ENCODE data around the gene NXPH1.

The NXPH1 gene

DNA sequence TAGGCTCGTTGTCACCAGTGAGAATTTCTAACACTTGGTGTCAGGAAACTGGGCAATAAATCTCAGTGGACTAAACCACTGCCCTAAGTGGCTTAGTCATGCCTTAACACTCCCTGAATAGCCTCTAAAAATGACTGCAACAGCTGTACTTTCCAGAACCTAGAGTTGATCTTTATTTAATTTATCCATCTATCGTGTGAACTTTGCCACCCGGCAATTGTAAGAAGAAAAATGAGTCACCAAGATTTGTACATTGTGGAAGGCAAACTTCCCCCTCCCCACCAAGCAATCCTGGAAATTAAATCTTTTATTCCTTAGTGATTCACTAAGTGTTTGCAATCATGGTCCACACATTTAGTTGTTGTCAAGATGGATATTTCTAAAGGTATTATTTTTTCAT is 47.1 kb downstream of the NXPH1 start:
- Histone ChIP-seq H3K4me1 (ENCODE audit: control extremely low read depth in 1 of 4, control insufficient read depth in 4 of 4, insufficient read depth in 4 of 4, low read length in 3 of 4) (no peaks in the 10 kb centered on the region), H3K27me3 (replicated peaks in 2 of 5; ENCODE audit: control insufficient read depth in 4 of 5, insufficient read depth in 5 of 5, low read length in 4 of 5) (no peaks in the 10 kb centered on the region), H3K4me3 (ENCODE audit: control insufficient read depth in 1 of 7, extremely low read depth in 1 of 7, insufficient read depth in 4 of 7, low read depth in 2 of 7, low read length in 6 of 7) (no peak overlapping the region), H3K27ac (ENCODE audit: insufficient read depth in 1 of 2, low read depth in 1 of 2, low read length in 2 of 2, poor library complexity in 1 of 2, severe bottlenecking in 2 of 2) (no peak overlapping the region), H3K9me3 (ENCODE audit: control extremely low read depth in 1 of 5, control insufficient read depth in 4 of 5, insufficient read depth in 2 of 5, low read depth in 1 of 5, low read length in 4 of 5) (peaks cover 0 to 3% (median 0%) of the 10 kb centered on the region in 5 experiments), H3K36me3 (ENCODE audit: control insufficient read depth in 4 of 4, insufficient read depth in 4 of 4, low read length in 3 of 4) (no peaks in the 10 kb centered on the region)
- ChIA-PET CTCF (no interaction called here), POLR2A (no interaction called here)
- no peak for DNase-seq
- WGBS (ENCODE audit: insufficient coverage): 61% methylated on average over 3 of the region's 3 CpGs

DNA sequence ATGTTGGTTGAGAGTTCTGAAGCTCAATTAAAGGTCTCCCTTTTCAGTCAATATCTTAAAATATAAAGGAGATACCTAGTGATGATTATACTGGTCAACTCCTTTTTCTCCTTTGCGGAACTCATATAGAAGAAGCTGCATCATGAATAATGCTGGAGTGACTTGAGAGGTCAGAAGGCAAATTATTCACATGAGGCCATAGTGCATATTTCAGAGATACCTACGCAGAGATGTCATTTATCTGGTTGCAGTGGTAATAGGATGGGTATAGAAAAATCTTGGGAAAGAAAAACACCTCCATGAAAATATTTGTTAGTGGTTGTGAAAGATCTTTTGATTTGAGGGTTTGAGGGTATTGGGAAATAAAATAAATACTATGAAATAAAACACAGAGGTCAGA is 47.7 kb downstream of the NXPH1 start:
- ChIA-PET POLR2A (no interaction called here), CTCF (no interaction called here)
- no peak overlapping the region for H3K4me3 ChIP-seq (ENCODE audit: control insufficient read depth in 1 of 7, extremely low read depth in 1 of 7, insufficient read depth in 4 of 7, low read depth in 2 of 7, low read length in 6 of 7)
- no peak overlapping the region for H3K27ac ChIP-seq (ENCODE audit: insufficient read depth in 1 of 2, low read depth in 1 of 2, low read length in 2 of 2, poor library complexity in 1 of 2, severe bottlenecking in 2 of 2)
- no peaks in the 10 kb centered on the region for H3K4me1 ChIP-seq (ENCODE audit: control extremely low read depth in 1 of 4, control insufficient read depth in 4 of 4, insufficient read depth in 4 of 4, low read length in 3 of 4)
- H3K9me3 ChIP-seq (ENCODE audit: control extremely low read depth in 1 of 5, control insufficient read depth in 4 of 5, insufficient read depth in 2 of 5, low read depth in 1 of 5, low read length in 4 of 5): peaks cover 0 to 3% (median 0%) of the 10 kb centered on the region in 5 experiments
- no peaks in the 10 kb centered on the region for H3K27me3 ChIP-seq (replicated peaks in 2 of 5; ENCODE audit: control insufficient read depth in 4 of 5, insufficient read depth in 5 of 5, low read length in 4 of 5)
- no peak for DNase-seq
- 50% methylated on average over 1 of the region's 2 CpGs for WGBS (ENCODE audit: insufficient coverage)
- H3K36me3 ChIP-seq (ENCODE audit: control insufficient read depth in 4 of 4, insufficient read depth in 4 of 4, low read length in 3 of 4): no peaks in the 10 kb centered on the region

DNA sequence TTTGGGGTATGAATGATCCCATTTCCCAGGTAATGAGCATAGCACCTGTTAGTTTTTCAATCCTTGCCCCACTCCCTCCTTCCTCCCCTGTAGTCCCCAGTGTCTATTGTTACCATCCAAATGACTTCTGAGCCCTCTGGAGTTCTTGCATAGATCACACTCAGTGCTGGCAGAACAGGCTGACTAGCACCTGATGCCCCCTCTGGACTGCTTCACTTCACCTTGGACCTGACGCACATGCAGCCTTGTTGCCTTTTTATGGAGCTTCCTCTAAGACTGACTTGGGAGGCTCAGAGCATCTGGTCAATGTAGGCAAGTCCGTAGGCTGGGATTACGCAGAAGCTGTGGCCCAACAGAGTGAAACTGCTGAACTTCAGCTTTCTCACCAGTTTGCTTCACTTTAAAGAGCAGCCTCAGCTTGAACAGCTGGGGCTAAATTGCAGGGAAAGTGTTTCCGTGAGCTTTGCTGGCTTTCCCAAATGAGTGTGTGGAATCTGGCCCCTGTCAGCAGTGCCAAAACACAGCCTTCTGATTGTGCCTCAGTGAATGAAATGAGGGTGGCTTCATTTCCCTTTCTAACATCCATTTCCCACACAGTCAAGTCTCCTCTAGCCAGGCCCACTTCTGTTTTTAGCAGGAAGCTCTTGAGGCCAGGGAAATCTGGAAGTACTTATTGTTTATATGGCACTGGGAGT is 48.5 kb downstream of the NXPH1 start:
- 90% methylated on average over 3 of the region's 4 CpGs for WGBS (ENCODE audit: insufficient coverage)
- H3K4me3 ChIP-seq (ENCODE audit: control insufficient read depth in 1 of 7, extremely low read depth in 1 of 7, insufficient read depth in 4 of 7, low read depth in 2 of 7, low read length in 6 of 7): no peak overlapping the region
- POLR2A ChIA-PET: no interaction called here
- peaks cover 0 to 3% (median 0%) of the 10 kb centered on the region in 5 experiments for H3K9me3 ChIP-seq (ENCODE audit: control extremely low read depth in 1 of 5, control insufficient read depth in 4 of 5, insufficient read depth in 2 of 5, low read depth in 1 of 5, low read length in 4 of 5)
- H3K27ac ChIP-seq (ENCODE audit: insufficient read depth in 1 of 2, low read depth in 1 of 2, low read length in 2 of 2, poor library complexity in 1 of 2, severe bottlenecking in 2 of 2): no peak overlapping the region
- no peaks in the 10 kb centered on the region for H3K36me3 ChIP-seq (ENCODE audit: control insufficient read depth in 4 of 4, insufficient read depth in 4 of 4, low read length in 3 of 4)
- CTCF ChIA-PET: no interaction called here
- no peaks in the 10 kb centered on the region for H3K27me3 ChIP-seq (replicated peaks in 2 of 5; ENCODE audit: control insufficient read depth in 4 of 5, insufficient read depth in 5 of 5, low read length in 4 of 5)
- no peak for DNase-seq
- H3K4me1 ChIP-seq (ENCODE audit: control extremely low read depth in 1 of 4, control insufficient read depth in 4 of 4, insufficient read depth in 4 of 4, low read length in 3 of 4): no peaks in the 10 kb centered on the region

DNA sequence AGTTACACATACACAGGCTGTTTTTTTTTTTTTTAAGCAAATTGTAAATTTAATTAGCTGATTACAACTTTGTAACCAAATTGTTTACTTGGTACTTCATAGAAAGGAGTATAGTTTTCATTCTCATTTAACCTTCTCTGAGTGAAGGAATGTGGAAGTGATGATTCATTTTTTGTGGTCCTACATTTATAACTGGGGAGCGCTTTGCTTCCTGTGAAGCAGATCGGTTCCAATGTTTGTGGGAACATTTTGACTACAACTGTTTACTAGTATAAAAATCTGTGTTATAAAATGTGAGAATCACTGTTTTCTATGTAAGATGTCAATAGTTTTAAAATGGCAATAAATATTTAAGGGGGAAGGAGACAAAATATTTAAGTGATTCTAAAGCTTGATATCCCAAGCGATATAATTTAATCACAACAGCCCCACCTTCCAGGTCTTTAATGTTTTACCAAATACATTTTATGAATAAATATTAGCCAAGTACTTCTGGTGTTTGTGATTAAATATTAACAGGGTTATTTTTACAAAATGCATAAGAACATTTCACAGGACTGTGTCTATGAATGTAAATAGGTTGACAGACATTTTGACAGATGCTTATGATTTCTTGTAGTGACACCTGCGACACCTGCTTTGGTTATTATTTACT is 57.1 kb downstream of the NXPH1 start:
- no peaks in the 10 kb centered on the region for H3K36me3 ChIP-seq (ENCODE audit: control insufficient read depth in 4 of 4, insufficient read depth in 4 of 4, low read length in 3 of 4)
- H3K27ac ChIP-seq (ENCODE audit: insufficient read depth in 1 of 2, low read depth in 1 of 2, low read length in 2 of 2, poor library complexity in 1 of 2, severe bottlenecking in 2 of 2): no peak overlapping the region
- no peaks in the 10 kb centered on the region for H3K27me3 ChIP-seq (replicated peaks in 2 of 5; ENCODE audit: control insufficient read depth in 4 of 5, insufficient read depth in 5 of 5, low read length in 4 of 5)
- ChIA-PET CTCF (no interaction called here), POLR2A (no interaction called here)
- no peak for DNase-seq
- no peaks in the 10 kb centered on the region for H3K9me3 ChIP-seq (ENCODE audit: control extremely low read depth in 1 of 5, control insufficient read depth in 4 of 5, insufficient read depth in 2 of 5, low read depth in 1 of 5, low read length in 4 of 5)
- 50% methylated on average over 1 of the region's 4 CpGs for WGBS (ENCODE audit: insufficient coverage)
- H3K4me3 ChIP-seq (ENCODE audit: control insufficient read depth in 1 of 7, extremely low read depth in 1 of 7, insufficient read depth in 4 of 7, low read depth in 2 of 7, low read length in 6 of 7): no peak overlapping the region
- H3K4me1 ChIP-seq (ENCODE audit: control extremely low read depth in 1 of 4, control insufficient read depth in 4 of 4, insufficient read depth in 4 of 4, low read length in 3 of 4): no peaks in the 10 kb centered on the region

DNA sequence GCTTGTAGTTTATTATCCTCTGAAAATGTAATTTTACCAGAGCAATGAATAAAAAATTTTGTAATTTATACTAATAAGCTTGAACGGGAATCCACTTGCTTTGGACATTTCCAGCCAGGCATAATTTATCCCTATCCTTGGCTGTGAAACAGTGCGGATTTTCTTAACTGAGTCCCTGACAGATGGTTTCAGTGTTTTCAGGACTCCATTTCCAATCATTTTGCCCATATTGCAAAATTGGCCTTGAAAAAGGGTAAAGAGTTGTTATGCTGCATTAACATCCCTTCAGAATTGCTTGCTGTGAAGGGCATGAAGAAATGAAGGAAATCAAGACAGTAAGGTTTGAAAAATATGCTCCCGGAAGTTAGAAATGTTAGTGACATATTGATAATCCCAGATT is 57.7 kb downstream of the NXPH1 start:
- ChIA-PET POLR2A (no interaction called here), CTCF (no interaction called here)
- H3K27ac ChIP-seq (ENCODE audit: insufficient read depth in 1 of 2, low read depth in 1 of 2, low read length in 2 of 2, poor library complexity in 1 of 2, severe bottlenecking in 2 of 2): no peak overlapping the region
- WGBS (ENCODE audit: insufficient coverage): 100% methylated on average over 1 of the region's 3 CpGs
- no peaks in the 10 kb centered on the region for H3K36me3 ChIP-seq (ENCODE audit: control insufficient read depth in 4 of 4, insufficient read depth in 4 of 4, low read length in 3 of 4)
- no peak overlapping the region for H3K4me3 ChIP-seq (ENCODE audit: control insufficient read depth in 1 of 7, extremely low read depth in 1 of 7, insufficient read depth in 4 of 7, low read depth in 2 of 7, low read length in 6 of 7)
- H3K9me3 ChIP-seq (ENCODE audit: control extremely low read depth in 1 of 5, control insufficient read depth in 4 of 5, insufficient read depth in 2 of 5, low read depth in 1 of 5, low read length in 4 of 5): no peaks in the 10 kb centered on the region
- H3K27me3 ChIP-seq (replicated peaks in 2 of 5; ENCODE audit: control insufficient read depth in 4 of 5, insufficient read depth in 5 of 5, low read length in 4 of 5): no peaks in the 10 kb centered on the region
- H3K4me1 ChIP-seq (ENCODE audit: control extremely low read depth in 1 of 4, control insufficient read depth in 4 of 4, insufficient read depth in 4 of 4, low read length in 3 of 4): no peaks in the 10 kb centered on the region
- no peak for DNase-seq

DNA sequence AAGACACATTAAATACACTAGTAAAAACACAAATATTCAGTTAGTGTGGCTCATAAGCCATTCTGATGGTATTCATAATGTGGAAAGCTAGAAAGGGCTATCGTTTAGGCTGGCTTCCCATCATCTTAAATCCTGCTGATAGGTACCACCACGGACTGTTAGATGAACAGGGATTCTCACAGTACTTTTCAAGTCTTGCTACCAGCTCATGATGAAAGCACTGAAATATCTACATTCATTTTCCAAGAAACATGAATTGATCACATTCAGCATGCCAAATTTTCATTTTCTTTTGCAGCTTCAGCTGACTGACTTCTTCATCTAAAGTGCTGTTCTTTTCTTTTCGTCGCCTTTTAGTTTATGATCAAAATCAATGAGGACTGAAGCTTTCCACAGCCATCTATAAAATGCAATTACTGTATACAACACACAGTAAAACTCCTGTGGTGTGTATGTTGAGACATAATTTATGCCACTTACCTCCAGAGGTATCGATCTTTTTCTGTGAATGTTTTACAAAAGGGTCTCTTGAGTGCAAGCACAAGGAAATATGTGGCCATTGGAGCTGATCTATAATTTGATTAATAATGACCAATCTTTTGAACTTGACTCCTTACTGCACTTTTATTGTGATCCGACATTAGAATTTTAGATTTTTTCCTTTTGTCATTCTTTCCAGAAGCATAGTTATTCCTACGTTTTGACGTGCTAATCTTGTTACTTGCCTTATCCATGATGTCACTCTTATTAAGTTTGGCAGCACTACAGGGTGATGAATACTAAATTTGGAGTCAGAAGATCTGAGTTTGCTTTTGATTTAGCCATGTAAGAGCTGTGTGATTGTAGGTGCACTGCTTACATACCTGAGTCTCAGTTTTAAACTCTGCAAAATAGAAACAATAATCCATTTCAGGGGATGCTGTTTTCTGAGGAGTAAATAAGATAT is 58.4 kb downstream of the NXPH1 start:
- H3K9me3 ChIP-seq (ENCODE audit: control extremely low read depth in 1 of 5, control insufficient read depth in 4 of 5, insufficient read depth in 2 of 5, low read depth in 1 of 5, low read length in 4 of 5): no peaks in the 10 kb centered on the region
- ChIA-PET POLR2A (no interaction called here), CTCF (no interaction called here)
- WGBS (ENCODE audit: insufficient coverage): 94% methylated on average over 5 of the region's 8 CpGs
- H3K27me3 ChIP-seq (replicated peaks in 2 of 5; ENCODE audit: control insufficient read depth in 4 of 5, insufficient read depth in 5 of 5, low read length in 4 of 5): no peaks in the 10 kb centered on the region
- no peaks in the 10 kb centered on the region for H3K36me3 ChIP-seq (ENCODE audit: control insufficient read depth in 4 of 4, insufficient read depth in 4 of 4, low read length in 3 of 4)
- no peak overlapping the region for H3K27ac ChIP-seq (ENCODE audit: insufficient read depth in 1 of 2, low read depth in 1 of 2, low read length in 2 of 2, poor library complexity in 1 of 2, severe bottlenecking in 2 of 2)
- no peaks in the 10 kb centered on the region for H3K4me1 ChIP-seq (ENCODE audit: control extremely low read depth in 1 of 4, control insufficient read depth in 4 of 4, insufficient read depth in 4 of 4, low read length in 3 of 4)
- DNase-seq: no peak
- no peak overlapping the region for H3K4me3 ChIP-seq (ENCODE audit: control insufficient read depth in 1 of 7, extremely low read depth in 1 of 7, insufficient read depth in 4 of 7, low read depth in 2 of 7, low read length in 6 of 7)

DNA sequence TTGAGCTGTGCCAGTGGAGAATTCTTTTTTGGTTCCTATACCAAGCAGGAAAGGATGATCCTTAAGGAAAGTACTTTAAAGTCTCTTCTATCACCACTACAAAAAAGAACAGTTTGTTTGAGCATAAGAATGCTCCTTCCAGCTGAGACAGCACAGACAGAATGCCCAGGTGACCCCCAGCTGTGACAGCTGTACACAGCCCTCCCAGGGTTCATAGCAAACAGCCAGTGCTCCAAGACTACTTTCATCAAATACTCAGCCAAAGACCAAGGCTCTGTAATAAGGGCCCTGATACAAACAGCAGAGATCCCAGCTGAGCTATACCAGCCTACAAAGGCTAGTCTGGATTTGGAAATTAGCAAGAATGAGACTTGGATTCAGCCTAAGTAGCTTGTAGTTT is 65.7 kb downstream of the NXPH1 start:
- no peak for DNase-seq
- ChIA-PET CTCF (interaction anchor here (1.0 kb wide), 1 partner anchor 10 kb away, joined by 3 read pairs; no protein-coding TSS in a partner anchor), POLR2A (no interaction called here)
- Histone ChIP-seq H3K36me3 (ENCODE audit: control insufficient read depth in 4 of 4, insufficient read depth in 4 of 4, low read length in 3 of 4) (no peaks in the 10 kb centered on the region), H3K4me3 (ENCODE audit: control insufficient read depth in 1 of 7, extremely low read depth in 1 of 7, insufficient read depth in 4 of 7, low read depth in 2 of 7, low read length in 6 of 7) (no peak overlapping the region), H3K4me1 (ENCODE audit: control extremely low read depth in 1 of 4, control insufficient read depth in 4 of 4, insufficient read depth in 4 of 4, low read length in 3 of 4) (no peaks in the 10 kb centered on the region), H3K9me3 (ENCODE audit: control extremely low read depth in 1 of 5, control insufficient read depth in 4 of 5, insufficient read depth in 2 of 5, low read depth in 1 of 5, low read length in 4 of 5) (no peaks in the 10 kb centered on the region), H3K27ac (ENCODE audit: insufficient read depth in 1 of 2, low read depth in 1 of 2, low read length in 2 of 2, poor library complexity in 1 of 2, severe bottlenecking in 2 of 2) (no peak overlapping the region), H3K27me3 (replicated peaks in 2 of 5; ENCODE audit: control insufficient read depth in 4 of 5, insufficient read depth in 5 of 5, low read length in 4 of 5) (no peaks in the 10 kb centered on the region)

Data from common myeloid progenitor, CD34-positive (primary cell).